Measurements from ENCODE around the gene TMOD1. TPM values are rescaled to one million over a fixed set of nuclear protein-coding genes. Genes with fewer than 3 reads are reported as not detected.

The TMOD1 gene
- total and polyA plus RNA-seq, 3 donors from 2014 or later, result 3.9 to 7.8 (median 3.9) TPM

DNA sequence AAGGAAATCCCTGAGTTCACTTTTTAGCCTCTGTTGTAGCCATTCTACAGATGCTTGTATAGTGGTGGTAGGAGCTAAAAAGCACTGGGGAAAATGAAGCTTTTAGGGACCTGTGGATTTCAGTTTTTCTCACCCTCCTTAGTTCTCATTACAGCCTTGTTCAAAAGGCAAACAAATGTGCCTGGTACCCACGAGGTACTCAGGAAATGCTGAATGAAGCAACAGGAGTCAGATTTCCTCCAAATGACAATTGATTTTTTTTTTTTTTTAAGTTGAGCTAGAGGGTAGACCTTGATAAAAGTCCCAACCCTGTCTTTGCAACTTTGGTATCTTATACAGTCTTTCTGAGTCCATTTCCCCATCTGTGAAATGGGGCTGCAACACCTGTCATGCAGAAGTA is 21.3 kb upstream of the TMOD1 start:
- intact Hi-C loops (cut with DNase I; ENCODE audit: low total_unique reads), result no loop called here
- Histone ChIP-seq H3K36me3 (ENCODE audit: low read depth, missing control alignments) (no peaks in the 10 kb centered on the region), H3K27me3 (no peaks in the 10 kb centered on the region), H3K27ac (no peak overlapping the region), H3K4me3 (no peak overlapping the region), H3K4me1 (no peaks in the 10 kb centered on the region), H3K9me3 (no peaks in the 10 kb centered on the region)
- 70 to 73% methylated on average over 1 of the region's 1 CpG for WGBS, 2 donors
- TF ChIP-seq, protein P1, sequence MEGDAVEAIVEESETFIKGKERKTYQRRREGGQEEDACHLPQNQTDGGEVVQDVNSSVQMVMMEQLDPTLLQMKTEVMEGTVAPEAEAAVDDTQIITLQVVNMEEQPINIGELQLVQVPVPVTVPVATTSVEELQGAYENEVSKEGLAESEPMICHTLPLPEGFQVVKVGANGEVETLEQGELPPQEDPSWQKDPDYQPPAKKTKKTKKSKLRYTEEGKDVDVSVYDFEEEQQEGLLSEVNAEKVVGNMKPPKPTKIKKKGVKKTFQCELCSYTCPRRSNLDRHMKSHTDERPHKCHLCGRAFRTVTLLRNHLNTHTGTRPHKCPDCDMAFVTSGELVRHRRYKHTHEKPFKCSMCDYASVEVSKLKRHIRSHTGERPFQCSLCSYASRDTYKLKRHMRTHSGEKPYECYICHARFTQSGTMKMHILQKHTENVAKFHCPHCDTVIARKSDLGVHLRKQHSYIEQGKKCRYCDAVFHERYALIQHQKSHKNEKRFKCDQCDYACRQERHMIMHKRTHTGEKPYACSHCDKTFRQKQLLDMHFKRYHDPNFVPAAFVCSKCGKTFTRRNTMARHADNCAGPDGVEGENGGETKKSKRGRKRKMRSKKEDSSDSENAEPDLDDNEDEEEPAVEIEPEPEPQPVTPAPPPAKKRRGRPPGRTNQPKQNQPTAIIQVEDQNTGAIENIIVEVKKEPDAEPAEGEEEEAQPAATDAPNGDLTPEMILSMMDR (IDR thresholded peaks at IDR 0.05), result no peak
- no peak for TF ChIP-seq POLR2A (IDR thresholded peaks at IDR 0.05)
- no peak for DNase-seq

DNA sequence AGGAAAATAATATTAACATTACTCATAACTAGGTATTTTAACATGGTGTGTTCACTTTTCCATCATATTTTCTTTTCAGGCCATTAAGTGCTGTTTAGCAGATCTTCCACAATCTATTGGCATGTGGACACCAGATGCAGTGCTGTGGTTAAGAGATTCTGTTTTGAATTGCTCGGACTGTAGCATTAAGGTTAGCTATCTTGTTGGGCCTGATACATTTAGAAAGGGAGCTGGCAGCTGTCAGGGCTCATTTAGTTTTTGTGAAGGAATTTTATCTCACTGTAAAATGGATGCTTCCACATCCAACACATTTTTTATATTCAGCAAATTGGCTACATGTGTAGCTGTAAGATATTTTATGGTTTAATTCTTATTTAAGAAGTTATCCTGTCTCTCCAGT is 20.7 kb upstream of the TMOD1 start:
- no peaks in the 10 kb centered on the region for H3K36me3 ChIP-seq (ENCODE audit: low read depth, missing control alignments)

DNA sequence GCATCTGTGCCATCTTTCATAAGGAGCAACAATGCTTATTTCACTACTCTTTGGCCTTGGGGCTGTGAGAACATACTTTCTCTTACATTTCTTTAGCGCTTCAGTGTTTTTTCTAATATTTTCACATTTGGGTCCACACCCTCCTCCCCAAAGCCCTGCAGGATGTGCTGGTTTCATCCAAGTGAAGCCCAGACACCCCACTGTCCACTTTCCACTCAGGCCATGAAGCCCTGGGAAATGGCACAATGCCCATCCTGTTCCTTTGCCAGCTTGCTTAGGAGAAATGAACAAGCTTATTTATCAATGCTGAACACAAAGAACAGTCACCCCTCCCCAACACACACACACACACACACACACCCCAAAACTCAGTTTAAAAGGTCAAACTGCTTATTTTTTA is 17.3 kb upstream of the TMOD1 start:
- TF ChIP-seq, protein P1 (IDR thresholded peaks at IDR 0.05), result no peak
- TF ChIP-seq POLR2A (IDR thresholded peaks at IDR 0.05), result no peak
- no peak overlapping the region for H3K27ac ChIP-seq
- no peak for DNase-seq
- intact Hi-C loops (cut with DNase I; ENCODE audit: low total_unique reads), result no loop called here
- H3K4me3 ChIP-seq, result no peak overlapping the region
- H3K9me3 ChIP-seq, result no peaks in the 10 kb centered on the region
- WGBS, 2 donors, result 100% methylated on average over 1 of the region's 1 CpG
- H3K27me3 ChIP-seq, result no peaks in the 10 kb centered on the region
- no peaks in the 10 kb centered on the region for H3K36me3 ChIP-seq (ENCODE audit: low read depth, missing control alignments)
- no peaks in the 10 kb centered on the region for H3K4me1 ChIP-seq

More for the DNA sequence above, 20.7 kb upstream of the TMOD1 start:
- TF ChIP-seq, protein P1 (IDR thresholded peaks at IDR 0.05), result no peak
- TF ChIP-seq POLR2A (IDR thresholded peaks at IDR 0.05), result no peak
- Histone ChIP-seq H3K27ac (no peak overlapping the region), H3K9me3 (no peaks in the 10 kb centered on the region), H3K27me3 (no peaks in the 10 kb centered on the region), H3K4me1 (no peaks in the 10 kb centered on the region), H3K4me3 (no peak overlapping the region)
- no peak for DNase-seq
- WGBS, 2 donors, result 65 to 79% methylated on average over 1 of the region's 1 CpG
- intact Hi-C loops (cut with DNase I; ENCODE audit: low total_unique reads), result no loop called here

GRCh38 chr9:97487107-97487506 is 14.4 kb upstream of the TMOD1 start:
- H3K4me3 ChIP-seq, result no peak overlapping the region
- no peak for DNase-seq
- no peak overlapping the region for H3K27ac ChIP-seq
- H3K36me3 ChIP-seq (ENCODE audit: low read depth, missing control alignments), result no peaks in the 10 kb centered on the region
- no peaks in the 10 kb centered on the region for H3K27me3 ChIP-seq
- intact Hi-C loops (cut with DNase I; ENCODE audit: low total_unique reads), result no loop called here
- no peak for TF ChIP-seq POLR2A (IDR thresholded peaks at IDR 0.05)
- TF ChIP-seq, protein P1 (IDR thresholded peaks at IDR 0.05), result no peak
- H3K9me3 ChIP-seq, result no peaks in the 10 kb centered on the region
- 90 to 94% methylated on average over 2 of the region's 2 CpGs for WGBS, 2 donors
- no peaks in the 10 kb centered on the region for H3K4me1 ChIP-seq

- TF ChIP-seq, protein P1 (IDR thresholded peaks at IDR 0.05), result no peak
- no peak for TF ChIP-seq POLR2A (IDR thresholded peaks at IDR 0.05)
- 92 to 94% methylated on average over 1 of the region's 1 CpG for WGBS, 2 donors
These were observed 13.6 kb upstream of the TMOD1 start for GRCh38 chr9:97487861-97488260.

More at GRCh38 chr9:97487861-97488260, 13.6 kb upstream of the TMOD1 start:
- intact Hi-C loops (cut with DNase I; ENCODE audit: low total_unique reads), result no loop called here
- H3K27ac ChIP-seq, result no peak overlapping the region
- H3K36me3 ChIP-seq (ENCODE audit: low read depth, missing control alignments), result no peaks in the 10 kb centered on the region
- H3K9me3 ChIP-seq, result no peaks in the 10 kb centered on the region
- DNase-seq, result no peak
- H3K4me3 ChIP-seq, result no peak overlapping the region
- no peaks in the 10 kb centered on the region for H3K27me3 ChIP-seq
- no peaks in the 10 kb centered on the region for H3K4me1 ChIP-seq

Data from testis (tissue), 3 donors.